Thyroid gland (tissue), 4 donors: ENCODE results near the gene CTSL. TPM values are rescaled to one million over a fixed set of nuclear protein-coding genes. Genes with fewer than 3 reads are reported as not detected.

Source experiments
- DNase-seq, 2 donors: peaks; one replicate each; pipeline ENCODE4 v3.0.0-alpha.2; 2019
- H3K27ac ChIP-seq, 3 donors: fragments of 200-600 bp; sonication (generic); 1 replicate in 2 of 3; 2 replicates in 1 of 3; pipeline ENCODE4 v1.5.1; 2016 to 2019; ENCODE audit warnings: mild to moderate bottlenecking in 1 of 3, moderate library complexity in 1 of 3
- H3K27me3 ChIP-seq: fragments of 200-600 bp; sonication (generic); one replicate; pipeline ENCODE4 v1.5.1; 2019
- H3K36me3 ChIP-seq, 2 donors: fragments of 200-600 bp; sonication (generic); one replicate each; pipeline ENCODE4 v1.5.1; 2016 to 2019
- H3K4me1 ChIP-seq, 2 donors: fragments of 200-600 bp; sonication (generic); one replicate each; pipeline ENCODE4 v1.5.1; 2017 to 2019
- H3K4me3 ChIP-seq, 3 donors: fragments of 200-600 bp; sonication (generic); replicated peaks in 1 of 3; 1 replicate in 2 of 3; 2 replicates in 1 of 3; pipeline ENCODE4 v1.5.1; 2016; ENCODE audit warnings: mild to moderate bottlenecking in 1 of 3
- H3K9me3 ChIP-seq: fragments of 200-600 bp; sonication (generic); one replicate; pipeline ENCODE4 v1.5.1; 2017
- CTCF ChIP-seq, 6 experiments: fragments of 200-600 bp in 3 of 6; fragments of 450-650 bp in 3 of 6; sonication (generic) in 3 of 6; IDR thresholded peaks; one replicate each; pipeline ENCODE4 v1.5.1; 2016 to 2019; ENCODE audit warnings: antibody characterized with exemption in 6 of 6, mild to moderate bottlenecking in 2 of 6, inconsistent platforms in 1 of 6, moderate library complexity in 1 of 6
- POLR2A ChIP-seq, 2 donors: fragments of 450-650 bp; IDR thresholded peaks; one replicate each; pipeline ENCODE4 v1.6.1; 2017; ENCODE audit warnings: antibody characterized with exemption in 2 of 2, mild to moderate bottlenecking in 2 of 2, moderate library complexity in 1 of 2
- WGBS, 2 donors: methylation state at CpG; one replicate each; pipeline ENCODE4 v1.1.5; 2017; 5-methylcytosine and 5-hydroxymethylcytosine counted together
- intact Hi-C: fragments of 100-400 bp; cut with DNase I; formaldehyde crosslinking; loops from one replicate; pipeline ENCODE4 v1.15.1; 2023
- total RNA-seq, 4 donors: library from RNA; depleted of rRNA; stranded (reverse); fragments of >200 nt; gene quantifications; one replicate each; pipeline ENCODE4 v1.2.3, GENCODE V29; 2016

The CTSL gene
- total RNA-seq, 4 donors from 2014 or later: 62.0 to 172 (median 112) TPM

GRCh38 chr9:87710443-87710842 lies 15.5 kb upstream of the CTSL start:
- H3K4me1 ChIP-seq: peaks cover 10 to 17% of the 10 kb centered on the region in 2 donors
- DNase-seq: no peak
- H3K9me3 ChIP-seq: no peaks in the 10 kb centered on the region
- no peak overlapping the region for H3K27ac ChIP-seq
- 81 to 84% methylated on average over 5 of the region's 5 CpGs for WGBS, 2 donors
- no peak overlapping the region for H3K4me3 ChIP-seq
- TF ChIP-seq POLR2A (IDR thresholded peaks at IDR 0.05) (no peak), CTCF (IDR thresholded peaks at IDR 0.05) (no peak)
- no peaks in the 10 kb centered on the region for H3K27me3 ChIP-seq
- H3K36me3 ChIP-seq: peaks cover 15 to 18% of the 10 kb centered on the region in 2 donors
- intact Hi-C loops: no loop called here

GRCh38 chr9:87711857-87712800 lies 13.8 kb upstream of the CTSL start:
- Histone ChIP-seq H3K4me3 (no peak overlapping the region), H3K36me3 (peaks cover 3 to 6% of the 10 kb centered on the region in 2 donors), H3K27me3 (no peaks in the 10 kb centered on the region), H3K9me3 (no peaks in the 10 kb centered on the region), H3K4me1 (peaks cover 10 to 17% of the 10 kb centered on the region in 2 donors), H3K27ac (peak overlapping the region in 2 of 3 donors; percentile 13 to 41)
- intact Hi-C loops: no loop called here
- peak; percentile 71 to 75 for DNase-seq
- no peak for TF ChIP-seq POLR2A (IDR thresholded peaks at IDR 0.05)
- WGBS, 2 donors: 79 to 83% methylated on average over 9 of the region's 9 CpGs

- H3K4me1 ChIP-seq: peaks cover 10 to 17% of the 10 kb centered on the region in 2 donors
- TF ChIP-seq CTCF (IDR thresholded peaks at IDR 0.05) (no peak), POLR2A (IDR thresholded peaks at IDR 0.05) (no peak)
- H3K9me3 ChIP-seq: no peaks in the 10 kb centered on the region
- DNase-seq: no peak
- H3K27ac ChIP-seq: no peak overlapping the region
- 96 to 99% methylated on average over 6 of the region's 6 CpGs for WGBS, 2 donors
- no peak overlapping the region for H3K4me3 ChIP-seq
- H3K36me3 ChIP-seq: peaks cover 0 to 3% of the 10 kb centered on the region in 2 donors
- intact Hi-C loops: no loop called here
- H3K27me3 ChIP-seq: no peaks in the 10 kb centered on the region
Measured at GRCh38 chr9:87712801-87713277, 13.1 kb upstream of the CTSL start.

- peaks cover 10 to 17% of the 10 kb centered on the region in 2 donors for H3K4me1 ChIP-seq
- TF ChIP-seq POLR2A (IDR thresholded peaks at IDR 0.05) (no peak), CTCF (IDR thresholded peaks at IDR 0.05) (no peak)
- WGBS, 2 donors: 46 to 66% methylated on average over 11 of the region's 11 CpGs
- H3K9me3 ChIP-seq: no peaks in the 10 kb centered on the region
- no peaks in the 10 kb centered on the region for H3K27me3 ChIP-seq
- H3K4me3 ChIP-seq: no peak overlapping the region
- H3K27ac ChIP-seq: peak overlapping the region in 2 of 3 donors; percentile 17 to 58
- intact Hi-C loops: no loop called here
- H3K36me3 ChIP-seq: no peaks in the 10 kb centered on the region
- peak; percentile 46 to 56 for DNase-seq
Measured at GRCh38 chr9:87713278-87713987, 12.5 kb upstream of the CTSL start.

GRCh38 chr9:87713988-87714330 lies 12.0 kb upstream of the CTSL start:
- intact Hi-C loops: no loop called here
- peaks cover 10 to 17% of the 10 kb centered on the region in 2 donors for H3K4me1 ChIP-seq
- H3K9me3 ChIP-seq: no peaks in the 10 kb centered on the region
- no peak for TF ChIP-seq POLR2A (IDR thresholded peaks at IDR 0.05)
- no peak for TF ChIP-seq CTCF (IDR thresholded peaks at IDR 0.05)
- peak overlapping the region in 2 of 3 donors; percentile 17 to 58 for H3K27ac ChIP-seq
- no peaks in the 10 kb centered on the region for H3K27me3 ChIP-seq
- H3K36me3 ChIP-seq: no peaks in the 10 kb centered on the region
- 66 to 70% methylated on average over 5 of the region's 5 CpGs for WGBS, 2 donors
- DNase-seq: no peak
- no peak overlapping the region for H3K4me3 ChIP-seq
